Stimulated activated CD4-positive, alpha-beta T cell treated with anti-CD3 and anti-CD28 coated beads, Interleukin-12 subunit alpha, Interleukin-12 subunit beta, amount 100 ng/mL, for 24 hours (primary cell): ENCODE measurements around the gene TSPAN4.

Experiments
- DNase-seq, 2 experiments: peaks; one replicate each; pipeline ENCODE4 v3.0.0-alpha.2; 2020; ENCODE audit warnings: low read depth in 2 of 2

The TSPAN4 gene

DNA sequence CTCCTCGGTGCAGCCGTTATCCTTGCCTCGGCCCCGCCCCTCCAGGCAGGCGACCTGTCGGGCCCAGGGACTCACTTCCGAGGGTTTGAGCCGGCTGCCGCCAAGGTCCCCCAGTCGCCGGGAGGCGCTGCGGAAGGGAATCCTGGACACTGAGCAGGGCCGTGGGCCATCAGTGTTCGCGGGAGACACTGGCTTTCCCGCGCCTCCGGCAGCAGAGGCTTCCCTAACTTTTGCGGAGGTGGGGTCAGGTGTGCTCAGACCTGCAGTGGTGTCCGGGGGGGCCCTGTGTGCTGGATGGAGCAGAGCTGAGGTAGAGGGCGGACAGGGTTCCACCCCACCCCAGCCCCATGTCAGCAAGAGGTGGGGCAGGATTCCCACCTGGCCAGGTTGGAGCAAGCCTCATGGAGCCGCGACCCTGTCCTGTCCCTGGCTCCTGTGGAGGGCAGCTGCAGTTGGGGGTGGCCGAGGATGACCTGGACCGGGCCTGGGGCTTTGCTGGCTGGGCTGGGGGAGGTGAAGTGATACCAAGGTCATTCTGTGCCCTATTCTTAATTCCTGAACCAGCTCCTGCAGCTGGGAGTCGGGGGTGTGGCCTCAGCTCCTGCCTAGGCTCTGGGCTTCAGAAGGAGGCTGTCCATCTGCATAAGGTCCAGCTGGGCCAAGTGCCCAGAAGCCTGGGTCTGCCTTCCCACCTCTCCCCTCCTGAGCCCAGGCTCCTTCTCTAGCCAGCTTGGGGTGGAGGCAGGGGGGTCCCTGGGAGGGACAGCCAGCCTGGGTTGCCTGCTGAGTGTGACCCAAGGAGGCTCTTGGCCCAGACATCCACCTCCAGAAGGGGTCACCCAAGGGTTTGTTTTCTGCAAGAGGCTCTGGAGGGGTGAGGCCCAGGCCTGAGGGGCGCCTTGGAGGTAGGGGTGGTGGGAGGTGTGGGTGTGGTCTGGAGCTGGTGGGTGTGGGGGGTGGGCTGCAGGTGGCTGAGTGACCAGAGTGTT is 8.4 kb downstream of the TSPAN4 start:
- no peak for DNase-seq

DNA sequence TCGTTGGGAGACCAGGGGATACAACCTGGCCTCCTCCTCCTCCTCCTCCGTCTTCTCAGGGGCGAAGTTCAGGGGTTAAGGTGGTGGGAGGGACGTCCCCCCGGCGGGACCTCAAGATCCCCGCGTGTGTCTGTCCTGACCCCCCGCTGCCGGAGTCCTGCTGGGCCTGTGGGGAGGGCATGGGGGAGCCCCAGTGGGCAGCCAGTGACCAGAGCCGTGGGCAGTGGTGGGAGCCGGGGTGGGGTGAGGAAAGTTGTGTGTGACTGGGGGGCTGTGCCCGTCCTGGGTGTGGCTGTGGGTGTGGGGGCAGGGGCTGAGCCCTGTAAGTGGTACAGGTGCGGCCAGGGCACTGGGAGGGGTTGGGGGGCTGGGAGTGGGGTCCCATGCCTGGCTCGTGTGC is 10.1 kb downstream of the TSPAN4 start:
- no peak for DNase-seq

DNA sequence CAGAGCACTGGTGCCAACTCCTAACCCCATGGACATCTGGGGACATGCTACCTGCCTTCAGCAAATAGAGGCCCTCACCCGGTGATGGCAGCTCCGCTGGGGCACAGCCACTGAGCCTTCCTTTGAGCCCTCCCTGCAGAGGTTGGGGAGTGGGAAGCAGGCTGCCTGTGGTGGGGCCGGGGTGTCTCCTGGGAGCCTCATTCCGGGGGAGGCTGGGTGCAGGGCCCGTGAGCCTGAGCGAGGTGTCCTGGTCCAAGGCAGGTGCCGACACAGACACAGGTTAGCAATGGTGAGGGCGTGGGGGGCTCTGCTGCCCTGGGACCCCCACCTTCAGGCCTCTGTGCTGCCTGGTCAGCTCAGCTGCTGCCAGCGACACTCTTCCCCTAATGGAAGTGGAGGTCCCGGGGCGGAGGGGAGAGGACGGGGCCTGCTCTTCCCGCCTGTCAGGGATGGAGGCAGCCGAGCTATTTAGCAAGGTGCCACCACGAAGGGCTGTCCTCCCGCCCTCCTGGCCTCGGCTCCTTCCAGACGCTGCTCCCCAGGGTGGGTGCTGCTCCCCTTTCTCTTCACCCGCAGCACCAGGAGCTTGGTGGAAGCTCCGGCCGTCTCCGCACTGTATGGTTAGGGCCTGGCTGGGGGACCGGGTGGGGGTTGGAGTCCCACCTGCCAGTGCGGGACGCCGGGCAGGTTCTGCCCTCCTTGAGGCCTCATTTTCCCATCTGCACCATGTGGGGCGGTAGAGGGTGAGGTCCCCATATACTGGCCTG is 11.2 kb downstream of the TSPAN4 start:
- DNase-seq, result no peak

DNA sequence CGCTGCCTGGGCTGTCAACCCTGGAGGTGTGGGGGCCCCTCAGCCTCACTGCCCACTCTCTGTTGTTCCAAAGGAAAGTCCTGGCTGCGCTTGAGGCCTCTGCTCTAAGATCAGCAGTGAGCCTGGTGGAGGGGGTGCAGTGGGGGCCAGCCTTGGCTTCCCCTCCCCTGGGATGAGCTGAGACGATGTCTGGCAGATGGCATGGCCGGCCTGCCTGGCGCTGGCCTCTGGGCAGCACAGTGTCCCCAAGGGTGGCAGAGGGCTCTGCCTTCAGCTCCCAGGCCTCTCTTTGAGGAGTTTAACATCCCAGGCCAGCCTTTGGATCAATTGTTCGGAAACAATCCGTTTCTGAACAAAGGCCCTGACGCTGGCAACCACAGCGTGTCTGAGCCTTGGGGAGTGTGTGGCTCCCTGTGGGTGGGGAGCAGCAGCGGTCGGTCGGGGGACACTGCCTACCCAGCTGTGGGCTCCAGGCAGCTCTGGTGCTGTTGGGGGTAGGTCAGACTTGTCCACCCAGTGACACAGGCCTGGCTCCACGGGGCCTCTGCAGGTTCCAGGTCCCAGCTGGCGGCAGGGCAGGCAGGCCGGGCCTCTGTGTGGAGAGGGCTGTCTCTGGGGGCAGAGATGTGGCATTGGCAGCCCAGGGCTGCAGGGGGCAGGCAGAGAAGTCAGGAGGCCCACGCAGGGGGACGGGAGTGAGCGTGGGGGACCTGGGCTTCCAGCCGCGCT is 12.1 kb downstream of the TSPAN4 start:
- DNase-seq, result no peak

DNA sequence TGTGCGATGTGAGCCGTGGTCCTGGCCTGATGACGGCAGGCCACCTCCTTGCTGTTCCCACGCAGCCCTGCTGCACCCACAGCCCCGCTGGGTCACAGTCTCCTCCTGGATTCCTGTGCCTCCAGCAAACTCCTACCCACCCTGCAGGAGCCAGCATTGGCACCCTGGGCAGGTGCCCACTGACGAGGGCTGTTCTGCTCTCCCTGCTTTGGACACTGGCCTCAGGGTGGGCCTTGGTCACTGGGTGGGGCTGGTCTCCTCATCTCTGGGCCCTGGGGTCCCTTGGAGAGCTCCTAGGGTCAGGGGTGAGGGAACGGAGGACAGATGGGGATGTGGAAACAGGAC is 12.7 kb downstream of the TSPAN4 start:
- DNase-seq, result no peak

DNA sequence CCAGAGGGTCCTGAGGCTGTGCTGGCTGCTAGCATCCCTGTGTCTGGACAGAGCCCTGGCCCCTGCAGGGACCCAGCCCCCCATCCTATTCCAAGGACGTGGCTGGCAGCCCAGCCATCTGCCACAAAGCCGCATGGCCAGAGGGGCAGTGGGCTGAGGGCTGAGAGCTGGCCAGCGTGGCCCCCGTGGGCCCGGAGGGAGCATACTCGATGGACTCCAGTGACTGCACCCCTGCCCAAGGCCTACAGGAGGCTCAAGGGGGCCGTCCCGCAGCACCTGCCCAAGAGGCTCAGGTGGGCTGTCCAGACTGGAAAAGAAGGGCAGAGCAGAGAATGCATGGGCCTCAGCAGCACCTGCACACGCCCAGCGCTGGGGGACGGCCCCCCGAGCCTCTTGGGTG is 13.1 kb downstream of the TSPAN4 start:
- no peak for DNase-seq

DNA sequence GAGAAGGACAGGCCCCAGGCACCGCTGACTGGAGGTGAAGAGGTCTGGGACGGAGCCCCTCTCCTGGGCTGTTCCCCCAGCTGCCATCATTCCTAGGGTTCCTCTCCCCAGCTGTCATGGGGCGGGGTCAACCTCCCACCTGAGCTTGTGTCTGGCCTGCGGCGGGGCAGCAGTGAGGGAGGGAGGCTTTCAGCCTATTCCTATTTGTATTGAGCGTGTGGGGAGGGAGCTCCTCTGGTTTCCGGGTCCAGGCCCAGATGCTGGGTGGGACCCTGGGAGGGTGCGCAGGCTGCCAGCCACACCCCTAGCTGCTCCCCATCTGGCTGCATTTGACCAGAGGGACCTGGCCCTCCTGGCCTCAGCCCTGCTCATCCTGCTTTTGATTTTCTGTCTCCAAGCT is 13.7 kb downstream of the TSPAN4 start:
- no peak for DNase-seq

DNA sequence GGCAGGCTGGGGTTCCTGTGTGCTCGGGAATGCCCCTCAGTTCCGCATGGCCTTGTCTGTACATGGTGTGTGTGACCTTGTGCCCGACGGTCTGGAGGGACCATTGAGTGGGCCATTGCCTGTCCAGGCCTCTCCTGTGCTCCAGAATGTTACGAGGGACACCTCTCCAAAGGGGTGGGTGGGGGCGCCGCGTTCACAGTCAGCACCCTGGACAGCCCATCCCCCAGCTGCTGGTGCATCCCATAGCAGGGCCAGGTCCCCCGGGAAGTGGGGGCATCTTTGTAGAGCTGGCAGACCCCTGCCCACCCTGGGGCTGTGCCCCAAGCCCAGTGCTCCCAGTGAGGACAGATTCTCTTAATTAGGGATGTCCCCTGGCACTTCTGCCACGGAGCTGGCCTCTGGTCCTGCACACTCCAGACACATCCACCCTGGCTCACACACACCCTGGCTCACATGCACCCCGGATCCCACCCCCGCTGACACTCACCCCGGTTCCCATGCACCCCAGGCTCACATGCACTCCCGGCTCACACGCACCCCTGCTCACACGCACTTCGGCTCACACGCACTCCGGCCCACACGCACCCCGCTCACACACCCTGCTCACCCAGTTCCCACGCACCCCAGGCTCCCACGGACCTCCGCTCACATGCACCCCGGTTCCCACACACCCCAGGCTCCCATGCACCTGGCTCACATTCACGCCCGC is 15.6 kb downstream of the TSPAN4 start:
- DNase-seq, result no peak

DNA sequence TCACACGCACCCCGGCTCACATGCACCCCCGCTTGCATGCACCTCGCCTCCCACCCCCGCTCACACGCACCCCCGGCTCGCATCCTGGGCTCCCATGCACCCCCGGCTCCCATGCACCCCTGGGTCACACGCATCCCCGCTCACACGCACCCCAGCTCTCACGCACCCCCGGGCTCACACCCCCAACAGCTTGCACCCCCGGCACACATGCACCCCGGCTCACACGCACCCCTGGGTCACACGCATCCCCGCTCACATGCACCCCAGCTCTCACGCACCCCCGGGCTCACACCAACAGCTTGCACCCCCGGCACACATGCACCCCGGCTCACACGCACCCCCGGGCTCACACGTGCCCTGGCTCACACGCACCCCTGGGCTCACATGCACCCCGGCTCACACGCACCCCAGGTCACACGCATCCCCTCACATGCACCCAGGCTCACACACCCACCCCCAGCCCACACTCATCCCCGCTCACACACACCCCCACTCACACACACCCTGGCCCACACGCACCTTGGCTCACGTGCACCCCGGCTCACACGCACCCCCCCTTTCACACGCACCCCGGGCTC is 16.2 kb downstream of the TSPAN4 start:
- DNase-seq, result no peak

DNA sequence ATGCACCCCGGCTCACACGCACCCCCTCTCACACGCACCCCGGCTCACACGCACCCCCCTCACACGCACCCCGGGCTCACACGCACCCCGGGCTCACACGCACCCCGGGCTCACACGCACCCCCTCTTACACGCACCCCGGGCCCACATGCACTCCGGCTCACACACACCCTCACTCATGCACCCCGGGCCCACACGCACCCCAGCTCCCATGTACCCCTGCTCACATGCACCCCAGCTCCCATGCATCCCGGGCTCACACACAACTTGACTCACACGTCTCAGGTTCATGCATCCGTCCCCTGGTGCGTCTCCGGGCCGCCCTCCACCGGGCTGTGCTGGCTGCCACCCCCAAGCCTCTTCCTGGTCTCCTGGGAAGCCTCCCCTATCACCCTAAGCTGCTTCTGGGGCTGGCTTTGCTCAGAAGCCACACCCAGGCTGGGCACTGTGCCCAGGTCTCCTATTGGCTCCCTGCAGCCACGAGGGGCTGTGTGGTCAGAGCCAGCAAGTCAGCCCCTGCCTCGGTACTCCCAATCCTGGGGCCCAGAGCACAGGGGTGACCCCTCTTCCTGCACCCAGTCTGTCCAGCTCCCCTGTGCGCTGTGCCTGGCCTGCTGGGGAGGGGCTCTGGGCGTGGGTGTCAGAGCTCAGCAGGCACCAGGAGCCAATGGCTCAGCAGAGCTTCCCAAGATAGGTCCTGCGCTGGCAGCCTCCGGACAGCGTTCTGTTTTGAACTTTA is 16.9 kb downstream of the TSPAN4 start:
- no peak for DNase-seq

DNA sequence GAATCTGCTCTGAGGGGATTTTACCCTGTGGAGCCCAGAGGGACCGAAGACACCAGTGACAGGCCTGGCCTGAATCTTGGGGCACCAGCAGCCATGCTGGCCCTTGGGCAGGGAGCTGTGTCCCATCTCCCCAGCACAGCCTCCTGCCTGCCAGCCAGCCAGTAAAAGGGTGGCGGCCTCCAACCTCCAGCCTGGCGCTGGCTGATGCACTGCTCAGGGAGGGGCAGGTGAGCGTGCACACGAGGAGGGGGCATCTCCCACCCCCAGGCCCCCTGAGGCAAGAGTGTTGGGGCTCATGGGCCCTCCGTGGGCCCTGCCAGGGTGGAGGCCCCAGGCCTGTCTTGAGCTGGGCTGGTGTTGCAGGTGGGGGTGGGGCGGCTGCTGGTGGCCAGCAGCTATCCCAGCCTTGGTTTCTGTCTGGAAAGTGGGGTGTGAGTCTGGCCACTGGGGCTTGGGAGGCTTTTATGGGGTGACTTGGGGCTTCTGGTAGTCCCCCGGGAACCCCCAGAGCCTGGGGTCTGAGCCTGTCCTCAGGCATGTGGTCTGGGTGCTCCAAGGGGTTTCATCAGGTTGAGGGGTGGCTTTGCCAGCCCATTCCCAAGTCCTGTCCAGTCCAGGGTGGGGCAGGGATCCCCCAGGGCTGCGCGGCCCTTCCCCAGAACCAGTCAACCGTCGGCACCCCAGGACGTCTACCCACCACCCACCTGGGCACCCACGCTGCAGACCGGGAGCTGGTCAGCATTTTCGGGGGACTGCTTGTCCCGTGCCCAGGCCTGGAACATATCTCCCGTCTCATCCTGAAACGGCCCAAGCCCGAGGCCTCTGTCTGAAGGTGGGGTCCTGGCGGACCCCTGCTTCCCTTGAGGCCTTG is 17.8 kb downstream of the TSPAN4 start:
- no peak for DNase-seq

DNA sequence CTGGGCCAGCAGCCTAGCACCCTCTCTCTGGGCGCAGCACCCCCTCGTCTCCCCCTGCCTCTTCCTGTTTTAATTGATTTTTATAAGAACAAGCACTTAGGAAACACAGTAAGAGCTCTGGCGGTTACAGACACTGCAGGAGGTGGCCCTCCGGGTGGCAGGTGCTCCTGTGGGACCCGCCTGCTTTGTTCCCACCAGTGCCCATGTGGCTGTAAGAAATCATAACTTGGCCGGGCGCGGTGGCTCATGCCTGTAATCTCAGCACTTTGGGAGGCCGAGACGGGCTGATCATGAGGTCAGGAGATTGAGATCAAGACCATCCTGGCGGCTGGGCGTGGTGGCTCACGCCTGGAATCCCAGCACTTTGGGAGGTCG is 18.4 kb downstream of the TSPAN4 start:
- DNase-seq, result no peak

DNA sequence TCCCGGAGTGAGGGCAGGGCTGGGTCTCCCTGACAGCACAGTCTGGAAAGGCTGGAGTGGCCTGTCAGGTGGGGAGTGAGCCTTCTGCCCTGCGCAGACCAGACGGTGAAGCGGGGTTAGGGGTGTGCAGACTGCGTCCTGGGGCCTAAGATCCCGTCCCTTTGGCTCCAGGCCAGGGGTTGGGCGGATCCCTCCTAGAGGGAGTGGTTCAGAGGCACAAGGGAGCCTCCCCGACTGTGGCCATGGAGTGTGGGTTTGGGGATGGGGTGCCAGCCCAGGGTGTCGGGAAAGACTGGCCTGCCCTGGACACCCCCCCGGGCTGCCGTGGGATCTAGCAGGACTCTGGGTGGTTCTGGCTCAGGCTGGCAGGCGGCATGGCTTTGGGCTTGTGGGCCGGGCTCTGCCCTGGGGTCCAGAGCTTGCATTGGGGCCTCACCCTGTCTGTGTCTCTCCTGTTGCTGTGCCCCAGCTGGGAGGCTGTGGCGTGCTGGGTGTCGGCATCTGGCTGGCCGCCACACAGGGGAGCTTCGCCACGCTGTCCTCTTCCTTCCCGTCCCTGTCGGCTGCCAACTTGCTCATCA is 19.5 kb downstream of the TSPAN4 start:
- DNase-seq, result no peak

DNA sequence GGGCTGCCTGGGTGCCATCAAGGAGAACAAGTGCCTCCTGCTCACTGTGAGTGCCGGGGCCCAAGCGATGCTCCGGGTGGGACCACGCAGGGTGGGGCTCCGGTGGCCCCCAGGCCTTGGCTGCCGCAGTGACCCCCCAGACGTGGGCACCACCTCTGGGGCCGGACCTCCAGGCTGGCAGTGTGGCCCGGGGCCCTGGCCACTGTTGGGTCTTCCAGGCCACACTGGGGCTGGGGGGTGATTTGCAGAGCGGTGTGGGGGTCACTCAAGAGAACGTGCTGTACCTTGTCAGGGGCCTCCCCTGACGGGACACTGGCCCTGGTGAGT is 20.0 kb downstream of the TSPAN4 start:
- no peak for DNase-seq

DNA sequence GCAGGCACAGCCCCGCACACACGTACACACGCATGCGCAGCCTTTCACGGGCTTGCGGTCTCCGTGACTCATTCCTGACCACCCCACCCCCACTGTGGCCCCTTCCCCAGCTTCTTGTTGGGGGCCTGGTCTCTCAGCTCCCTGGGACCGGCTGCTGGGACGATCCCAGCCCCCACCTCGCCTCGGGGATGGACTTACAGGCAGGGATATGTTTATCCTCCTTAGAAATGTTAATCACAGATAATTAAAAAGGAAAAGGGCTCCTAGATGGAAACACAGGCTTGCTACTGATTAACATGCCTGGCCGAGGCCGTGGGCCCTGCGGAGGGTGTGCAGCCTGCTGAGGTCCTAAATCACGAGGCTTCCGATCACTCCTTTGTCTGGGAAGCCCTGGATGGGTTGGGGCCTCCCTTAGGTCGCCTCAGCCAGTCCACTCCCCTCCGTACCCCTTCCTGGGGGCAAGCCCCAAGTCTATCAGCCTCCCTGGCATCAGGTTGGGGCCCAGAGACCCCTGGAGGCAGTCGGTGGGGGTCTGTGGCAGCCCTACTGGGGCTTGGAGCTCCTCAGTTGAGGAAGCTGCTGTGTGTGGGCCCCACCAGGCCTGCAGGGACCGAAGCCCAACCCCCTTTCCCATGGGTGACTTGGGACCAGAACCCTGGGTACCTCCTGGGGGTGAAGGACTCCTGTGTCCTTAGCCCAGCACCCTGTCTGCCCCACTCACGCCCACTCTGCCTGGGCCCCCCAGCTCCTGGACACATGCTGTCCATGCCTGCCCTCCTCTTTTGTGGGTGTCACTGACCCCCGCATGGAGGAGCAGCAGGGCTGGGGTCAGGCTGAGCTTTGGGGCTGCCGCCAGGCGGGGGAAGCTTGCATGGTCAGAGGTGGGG is 20.6 kb downstream of the TSPAN4 start:
- no peak for DNase-seq

DNA sequence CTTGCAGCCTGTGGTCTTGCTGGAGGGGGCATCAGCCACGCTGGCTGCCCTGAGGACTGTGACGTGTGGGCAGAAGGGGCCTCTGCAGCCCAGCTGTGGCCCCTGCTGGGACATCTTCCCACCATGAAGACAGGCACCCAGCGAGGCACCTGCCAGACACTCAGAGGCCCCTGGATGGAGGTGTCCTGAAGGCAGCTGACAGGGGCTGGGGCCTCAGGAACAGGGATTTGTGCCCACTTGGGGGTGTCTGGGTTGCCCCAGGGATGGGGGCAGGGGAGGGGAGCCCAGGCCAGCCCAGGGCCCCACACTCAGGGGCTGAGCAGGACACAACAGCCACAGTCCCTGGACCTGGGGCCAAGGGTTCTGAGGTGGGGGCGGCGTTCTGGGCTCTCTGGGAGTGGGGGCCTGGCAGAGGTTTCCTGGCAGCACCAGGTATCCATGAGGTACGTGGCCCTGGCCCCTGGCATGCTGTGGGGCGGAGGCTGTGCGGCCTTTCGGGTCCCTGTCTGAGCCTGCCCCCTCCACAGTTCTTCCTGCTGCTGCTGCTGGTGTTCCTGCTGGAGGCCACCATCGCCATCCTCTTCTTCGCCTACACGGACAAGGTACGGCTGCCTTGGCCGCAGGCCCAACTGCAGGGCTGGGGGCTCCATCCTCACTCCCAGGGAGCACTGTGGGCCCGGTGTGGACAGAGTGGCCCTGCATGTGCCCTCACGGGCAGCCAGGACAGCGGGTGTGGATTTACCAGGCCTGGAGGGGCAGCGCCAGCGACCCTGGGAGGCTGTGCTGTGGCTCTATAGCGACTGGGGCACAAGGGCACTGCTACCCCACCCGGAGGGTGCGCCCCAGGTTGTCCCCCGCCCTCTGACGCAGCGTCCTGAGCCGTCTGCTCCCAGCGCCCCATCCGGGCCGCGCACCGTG is 21.5 kb downstream of the TSPAN4 start:
- no peak for DNase-seq

DNA sequence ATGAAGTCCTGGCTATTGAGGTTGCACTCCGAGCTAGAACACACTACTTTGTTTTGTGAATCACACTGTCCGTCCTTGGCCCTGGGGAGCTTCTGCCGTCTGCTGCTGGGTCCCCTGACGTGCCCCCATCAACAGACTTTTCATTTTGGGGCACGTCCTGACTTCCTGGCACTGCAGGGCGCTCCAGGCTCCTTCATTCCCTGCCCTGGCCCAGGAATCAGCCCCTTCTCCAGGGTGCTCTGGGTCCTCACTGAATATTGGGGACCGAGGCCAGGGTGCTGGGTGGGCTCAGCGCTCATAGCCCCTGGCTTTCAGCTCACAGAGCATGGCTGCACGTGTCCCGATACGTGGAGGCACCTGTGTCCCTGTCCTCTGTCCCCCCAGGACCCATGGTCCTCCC is 22.2 kb downstream of the TSPAN4 start:
- DNase-seq, result no peak
